ACC112 (cell line): Measurements from ENCODE around the gene HERC4.

ENCODE experiments used
- H2AFZ ChIP-seq: fragments of 200-600 bp; sonication (generic); one replicate; pipeline ENCODE4 v1.6.0; 2017; ENCODE audit warnings: antibody characterized with exemption, low read length; ENCODE audit not compliant: unreplicated experiment
- H3K27ac ChIP-seq: fragments of 200-600 bp; sonication (generic); 2 replicates; pipeline ENCODE4 v1.5.1; 2014; ENCODE audit warnings: low read depth, mild to moderate bottlenecking, antibody characterized with exemption, low read length, moderate library complexity
- H3K27me3 ChIP-seq: fragments of 200-600 bp; sonication (generic); 2 replicates; pipeline ENCODE4 v1.6.1; 2014; ENCODE audit warnings: mild to moderate bottlenecking, antibody characterized with exemption, low read length, moderate library complexity, mixed read lengths; ENCODE audit not compliant: insufficient read depth
- H3K36me3 ChIP-seq: fragments of 200-600 bp; sonication (generic); 2 replicates; pipeline ENCODE4 v1.6.1; 2016; ENCODE audit warnings: mild to moderate bottlenecking, antibody characterized with exemption, low read length, moderate library complexity, mixed read lengths; ENCODE audit not compliant: insufficient read depth
- H3K4me1 ChIP-seq: fragments of 200-600 bp; sonication (generic); one replicate; pipeline ENCODE4 v1.6.1; 2016; ENCODE audit warnings: low read length, mixed read lengths; ENCODE audit not compliant: insufficient read depth, unreplicated experiment, control insufficient read depth
- H3K4me3 ChIP-seq: fragments of 200-600 bp; sonication (generic); 2 replicates; pipeline ENCODE4 v1.5.1; 2014; ENCODE audit warnings: mild to moderate bottlenecking, low read depth, low read length
- H3K79me2 ChIP-seq: fragments of 200-600 bp; sonication (generic); one replicate; pipeline ENCODE4 v1.6.0; 2016; ENCODE audit warnings: low read length; ENCODE audit not compliant: control insufficient read depth, unreplicated experiment, insufficient read depth

HERC4 gene

DNA sequence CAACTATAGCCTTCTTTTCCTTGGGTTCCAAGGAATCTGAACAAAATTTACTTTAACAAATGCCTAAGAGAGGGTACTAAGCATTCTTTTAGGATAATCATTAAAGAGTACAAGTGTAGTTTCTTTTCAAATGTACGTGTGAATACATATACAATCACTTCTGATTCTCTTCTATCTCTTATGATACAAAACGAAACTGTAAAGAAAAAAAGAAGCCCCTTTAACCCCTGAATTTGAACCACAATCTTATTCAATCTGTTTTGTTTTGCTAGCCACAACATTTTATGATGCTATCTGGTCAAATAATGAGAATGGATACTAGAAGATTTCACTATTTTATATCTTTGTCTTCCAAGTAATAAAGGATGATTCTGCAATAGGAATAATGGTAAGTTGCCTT is 141.9 kb downstream of the HERC4 start:
- Histone ChIP-seq H3K27me3 (no peaks in the 10 kb centered on the region), H3K27ac (no peak overlapping the region), H3K4me1 (no peaks in the 10 kb centered on the region), H3K36me3 (peaks cover 9% of the 10 kb centered on the region), H2AFZ (no peak overlapping the region), H3K79me2 (no peaks in the 10 kb centered on the region), H3K4me3 (no peak overlapping the region)

DNA sequence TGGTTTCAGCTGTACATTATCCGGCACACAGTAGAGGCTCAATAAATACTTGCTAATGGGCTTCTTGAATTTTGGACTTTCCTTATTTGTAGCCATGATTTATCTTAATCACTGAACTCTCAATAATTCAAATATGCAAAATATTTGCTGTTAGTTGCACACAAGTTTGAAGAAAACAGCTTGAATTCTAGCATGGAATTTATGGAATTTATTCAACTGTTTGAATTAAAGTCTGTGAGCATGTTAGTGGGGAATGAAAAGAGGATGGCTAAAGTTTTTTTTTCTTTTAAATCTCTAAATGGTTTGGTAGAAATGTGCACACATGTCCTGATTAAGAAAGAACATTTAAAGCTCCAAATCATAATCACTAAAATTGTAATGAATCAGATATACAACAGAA is 148.1 kb downstream of the HERC4 start:
- H3K27me3 ChIP-seq: no peaks in the 10 kb centered on the region
- H3K27ac ChIP-seq: no peak overlapping the region
- H3K4me3 ChIP-seq: no peak overlapping the region
- peaks cover 18% of the 10 kb centered on the region for H3K36me3 ChIP-seq
- no peaks in the 10 kb centered on the region for H3K4me1 ChIP-seq
- no peak overlapping the region for H2AFZ ChIP-seq
- H3K79me2 ChIP-seq: no peaks in the 10 kb centered on the region

DNA sequence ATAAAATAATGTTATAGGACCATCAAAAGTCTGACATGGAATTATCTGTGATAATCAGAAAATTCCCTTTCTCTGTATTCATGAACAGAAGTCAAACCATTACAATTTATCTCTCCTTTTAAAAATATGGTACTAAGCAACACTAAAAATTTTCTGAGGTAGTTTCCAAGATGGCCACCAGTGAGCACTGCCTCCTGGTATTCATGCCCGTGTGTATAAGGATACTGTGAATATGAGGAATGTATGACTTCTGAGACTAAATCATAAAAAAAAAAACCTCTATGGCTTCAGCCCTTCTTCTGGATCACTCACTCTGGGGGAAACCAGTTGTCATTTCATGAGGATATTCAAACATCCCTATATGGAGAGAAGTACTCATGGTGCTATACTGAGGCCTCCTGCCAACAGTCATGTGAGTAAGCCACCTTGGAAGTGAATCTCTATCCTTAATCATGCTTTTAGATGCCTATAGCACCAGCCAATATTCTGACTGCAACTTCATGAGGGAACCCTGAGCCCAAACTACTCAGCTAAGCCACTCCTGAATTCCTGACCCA is 149.6 kb downstream of the HERC4 start:
- H3K4me1 ChIP-seq: no peaks in the 10 kb centered on the region
- H3K36me3 ChIP-seq: peaks cover 18% of the 10 kb centered on the region
- H3K4me3 ChIP-seq: no peak overlapping the region
- H3K27ac ChIP-seq: 0 out of 2 replicates have a peak overlapping the region, but pooled peaks have one; percentile 13
- no peaks in the 10 kb centered on the region for H3K27me3 ChIP-seq
- no peaks in the 10 kb centered on the region for H3K79me2 ChIP-seq
- no peak overlapping the region for H2AFZ ChIP-seq

DNA sequence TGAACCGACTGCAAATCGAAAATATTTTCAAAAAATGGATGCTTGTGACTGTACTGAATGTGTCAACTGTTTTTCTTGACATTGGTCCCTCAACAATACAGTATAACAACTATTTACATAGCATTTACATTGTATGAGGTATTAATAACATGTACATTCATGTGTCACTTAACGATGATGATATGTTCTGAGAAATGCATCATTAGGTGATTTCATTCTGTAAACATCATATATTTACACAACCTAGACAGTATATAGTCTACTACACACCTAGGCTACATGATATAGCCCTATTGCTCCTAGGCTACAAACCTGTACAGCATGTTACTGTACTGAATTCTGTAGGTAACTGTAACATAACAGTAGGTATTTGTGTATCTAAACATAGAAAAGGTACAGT is 150.9 kb downstream of the HERC4 start:
- Histone ChIP-seq H2AFZ (no peak overlapping the region), H3K36me3 (peaks cover 18% of the 10 kb centered on the region), H3K79me2 (no peaks in the 10 kb centered on the region), H3K4me1 (no peaks in the 10 kb centered on the region), H3K27ac (no peak overlapping the region), H3K27me3 (no peaks in the 10 kb centered on the region), H3K4me3 (no peak overlapping the region)

DNA sequence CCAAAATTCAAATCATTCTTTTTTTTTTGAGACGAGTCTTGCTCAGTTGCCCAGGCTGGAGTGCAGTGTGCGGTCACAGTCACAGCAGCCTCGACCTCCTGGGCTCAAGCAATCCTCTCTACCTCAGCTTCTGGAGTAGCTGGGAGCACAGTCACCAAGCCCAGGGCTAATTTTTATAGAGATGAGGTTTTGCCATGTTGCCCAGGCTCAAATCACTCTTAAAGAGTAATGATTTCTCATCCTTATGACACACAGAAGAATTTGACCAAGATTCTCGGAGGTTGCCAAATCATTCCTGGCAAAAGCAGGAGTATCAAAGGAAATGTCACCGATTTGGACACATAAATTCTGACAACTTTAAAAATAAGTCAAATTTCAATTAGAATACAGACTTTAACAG is 151.5 kb downstream of the HERC4 start:
- Histone ChIP-seq H3K27ac (no peak overlapping the region), H3K4me1 (no peaks in the 10 kb centered on the region), H3K79me2 (no peaks in the 10 kb centered on the region), H3K4me3 (no peak overlapping the region), H2AFZ (no peak overlapping the region), H3K36me3 (peaks cover 18% of the 10 kb centered on the region), H3K27me3 (no peaks in the 10 kb centered on the region)

DNA sequence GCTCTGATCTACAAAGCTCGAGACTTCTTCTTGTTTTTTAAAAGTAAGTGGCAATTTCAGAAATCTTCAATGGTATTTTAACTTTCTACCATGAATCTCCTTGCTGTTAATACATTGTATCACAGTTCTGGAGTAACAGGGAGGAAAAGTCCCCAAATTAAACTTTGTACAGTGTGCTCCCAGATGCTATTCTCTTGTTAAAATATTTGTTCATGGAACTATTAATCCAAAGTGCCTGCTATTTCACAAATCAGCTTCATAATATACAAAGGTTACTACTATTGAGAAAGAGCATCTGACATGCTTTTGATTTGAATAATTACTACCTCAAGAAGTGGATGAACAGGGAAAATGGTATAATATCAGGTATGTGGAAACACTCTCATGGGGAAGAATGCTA is 154.0 kb downstream of the HERC4 start:
- Histone ChIP-seq H3K4me1 (no peaks in the 10 kb centered on the region), H3K27me3 (no peaks in the 10 kb centered on the region), H3K27ac (no peak overlapping the region), H3K79me2 (no peaks in the 10 kb centered on the region), H3K4me3 (no peak overlapping the region), H3K36me3 (peaks cover 20% of the 10 kb centered on the region), H2AFZ (no peak overlapping the region)

DNA sequence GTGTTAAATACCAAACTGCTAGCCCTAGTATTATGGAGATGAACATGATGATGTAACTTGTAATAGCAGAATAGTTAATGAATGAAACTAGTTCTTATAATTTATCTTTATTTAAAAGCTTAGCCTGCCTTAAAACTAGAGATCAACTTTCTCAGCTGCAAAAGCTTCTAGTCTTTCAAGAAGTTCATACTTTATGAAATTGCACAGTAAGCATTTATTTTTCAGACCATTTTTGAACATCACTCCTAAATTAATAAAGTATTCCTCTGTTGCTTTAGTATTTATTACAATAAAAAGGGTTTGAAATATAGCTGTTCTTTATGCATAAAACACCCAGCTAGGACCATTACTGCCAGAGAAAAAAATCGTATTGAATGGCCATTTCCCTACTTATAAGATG is 157.4 kb downstream of the HERC4 start:
- Histone ChIP-seq H3K27me3 (no peaks in the 10 kb centered on the region), H3K27ac (no peak overlapping the region), H3K79me2 (no peaks in the 10 kb centered on the region), H3K36me3 (peaks cover 11% of the 10 kb centered on the region), H3K4me3 (no peak overlapping the region), H2AFZ (no peak overlapping the region), H3K4me1 (no peaks in the 10 kb centered on the region)

DNA sequence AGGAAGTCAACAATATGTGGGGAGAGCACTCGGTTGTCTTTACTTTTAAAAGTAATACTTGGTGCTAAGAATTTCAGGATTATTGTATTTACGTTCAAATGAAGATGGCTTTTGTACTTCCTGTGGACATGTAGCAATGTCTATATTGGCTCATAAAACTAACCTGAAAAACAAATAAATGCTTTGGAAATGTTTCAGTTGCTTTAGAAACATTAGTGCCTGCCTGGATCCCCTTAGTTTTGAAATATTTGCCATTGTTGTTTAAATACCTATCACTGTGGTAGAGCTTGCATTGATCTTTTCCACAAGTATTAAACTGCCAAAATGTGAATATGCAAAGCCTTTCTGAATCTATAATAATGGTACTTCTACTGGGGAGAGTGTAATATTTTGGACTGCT is 157.9 kb downstream of the HERC4 start:
- H3K79me2 ChIP-seq: no peaks in the 10 kb centered on the region
- H3K27ac ChIP-seq: no peak overlapping the region
- no peak overlapping the region for H2AFZ ChIP-seq
- H3K4me1 ChIP-seq: no peaks in the 10 kb centered on the region
- peaks cover 9% of the 10 kb centered on the region for H3K36me3 ChIP-seq
- no peaks in the 10 kb centered on the region for H3K27me3 ChIP-seq
- no peak overlapping the region for H3K4me3 ChIP-seq

DNA sequence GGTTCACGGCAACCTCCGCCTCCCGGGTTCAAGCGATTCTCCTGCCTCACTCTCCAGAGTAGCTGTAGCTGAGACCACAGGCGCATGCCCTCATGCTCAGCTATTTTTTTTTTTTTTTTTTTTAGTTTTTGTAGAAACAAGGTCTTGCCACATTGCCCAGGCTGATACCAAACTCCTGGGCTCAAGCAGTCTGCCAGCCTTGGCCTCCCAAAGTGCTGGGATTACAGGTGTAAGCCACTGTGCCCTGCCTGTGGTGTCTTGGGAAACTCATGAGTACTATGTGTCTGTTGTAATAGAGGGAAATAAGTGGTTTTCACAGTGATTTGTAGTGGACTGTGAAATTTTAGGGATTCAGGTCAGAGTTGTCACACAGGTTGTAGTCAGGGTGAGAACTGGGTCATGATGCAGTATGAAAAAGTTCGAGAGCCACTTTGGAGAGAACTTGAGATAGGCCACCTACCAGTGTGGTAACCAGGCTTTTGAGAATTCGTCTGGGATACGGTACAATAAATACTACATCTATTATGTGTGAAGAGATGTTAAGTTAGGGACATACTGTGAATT is 160.2 kb downstream of the HERC4 start:
- no peak overlapping the region for H3K27ac ChIP-seq
- peaks cover 9% of the 10 kb centered on the region for H3K36me3 ChIP-seq
- no peaks in the 10 kb centered on the region for H3K79me2 ChIP-seq
- H3K4me3 ChIP-seq: no peak overlapping the region
- no peaks in the 10 kb centered on the region for H3K4me1 ChIP-seq
- no peak overlapping the region for H2AFZ ChIP-seq
- no peaks in the 10 kb centered on the region for H3K27me3 ChIP-seq

DNA sequence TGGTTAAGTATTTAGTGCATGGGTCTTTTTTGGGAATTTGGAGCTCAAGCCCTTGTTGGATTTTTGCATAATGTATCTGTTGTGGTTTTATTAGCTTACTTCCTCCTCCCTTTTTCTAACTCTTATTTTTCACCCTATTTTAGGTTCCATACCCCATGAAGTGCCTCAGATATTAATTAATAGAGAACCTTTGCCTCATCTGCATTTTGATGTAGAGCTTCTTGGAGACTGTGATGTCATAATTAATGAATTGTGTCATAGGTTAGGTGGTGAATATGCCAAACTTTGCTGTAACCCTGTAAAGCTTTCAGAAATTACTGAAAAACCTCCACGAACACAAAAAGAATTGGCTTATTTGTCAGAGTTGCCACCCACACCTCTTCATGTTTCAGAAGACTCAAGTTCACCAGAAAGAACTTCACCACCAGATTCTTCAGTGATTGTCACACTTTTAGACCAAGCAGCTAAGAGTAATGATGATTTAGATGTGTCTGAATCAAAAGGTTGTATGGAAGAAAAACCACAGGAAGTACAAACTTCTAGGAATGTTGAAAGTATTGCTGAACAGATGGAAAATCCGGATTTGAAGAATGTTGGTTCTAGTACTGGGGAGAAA is 162.6 kb downstream of the HERC4 start:
- Histone ChIP-seq H2AFZ (no peak overlapping the region), H3K4me3 (no peak overlapping the region), H3K79me2 (no peaks in the 10 kb centered on the region), H3K36me3 (peaks cover 24% of the 10 kb centered on the region), H3K27ac (no peak overlapping the region), H3K4me1 (no peaks in the 10 kb centered on the region), H3K27me3 (no peaks in the 10 kb centered on the region)

DNA sequence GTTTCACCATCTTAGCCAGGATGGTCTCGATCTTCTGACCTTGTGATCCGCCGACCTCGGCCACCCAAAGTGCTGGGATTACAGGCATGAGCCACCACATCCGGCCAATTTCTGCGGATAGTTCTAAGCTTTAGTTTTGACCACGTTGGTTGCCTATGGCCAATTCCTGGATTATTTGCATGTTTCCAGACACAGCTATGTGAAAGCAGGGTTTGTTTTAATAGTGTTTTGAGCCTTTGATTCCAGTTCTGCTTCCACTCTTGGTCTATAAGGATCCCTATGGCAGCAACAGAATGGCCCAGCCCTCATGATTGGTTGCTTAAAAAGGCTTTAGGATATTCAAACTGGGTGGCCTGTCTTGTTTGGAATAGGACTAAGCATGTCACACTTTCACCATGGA is 171.5 kb downstream of the HERC4 start:
- H3K4me1 ChIP-seq: no peaks in the 10 kb centered on the region
- no peak overlapping the region for H3K27ac ChIP-seq
- no peaks in the 10 kb centered on the region for H3K27me3 ChIP-seq
- H2AFZ ChIP-seq: no peak overlapping the region
- H3K36me3 ChIP-seq: peaks cover 15% of the 10 kb centered on the region; the same call in 1 of the 2 replicates
- H3K4me3 ChIP-seq: no peak overlapping the region
- peaks cover 10% of the 10 kb centered on the region for H3K79me2 ChIP-seq
